GM12801 (cell line): ENCODE results near the gene OGFR.

ENCODE experiments used
- CTCF ChIP-seq: IDR thresholded peaks from one replicate; pipeline ENCODE4 v1.5.1; 2011; ENCODE audit warnings: control low read depth; ENCODE audit not compliant: insufficient read length; ENCODE audit errors: extremely low read depth

Gene OGFR

GRCh38 chr20:62859721-62860120, 55.1 kb downstream of the OGFR start:
- no peak for TF ChIP-seq CTCF

GRCh38 chr20:62860391-62860923, 55.8 kb downstream of the OGFR start:
- TF ChIP-seq CTCF: no peak

DNA sequence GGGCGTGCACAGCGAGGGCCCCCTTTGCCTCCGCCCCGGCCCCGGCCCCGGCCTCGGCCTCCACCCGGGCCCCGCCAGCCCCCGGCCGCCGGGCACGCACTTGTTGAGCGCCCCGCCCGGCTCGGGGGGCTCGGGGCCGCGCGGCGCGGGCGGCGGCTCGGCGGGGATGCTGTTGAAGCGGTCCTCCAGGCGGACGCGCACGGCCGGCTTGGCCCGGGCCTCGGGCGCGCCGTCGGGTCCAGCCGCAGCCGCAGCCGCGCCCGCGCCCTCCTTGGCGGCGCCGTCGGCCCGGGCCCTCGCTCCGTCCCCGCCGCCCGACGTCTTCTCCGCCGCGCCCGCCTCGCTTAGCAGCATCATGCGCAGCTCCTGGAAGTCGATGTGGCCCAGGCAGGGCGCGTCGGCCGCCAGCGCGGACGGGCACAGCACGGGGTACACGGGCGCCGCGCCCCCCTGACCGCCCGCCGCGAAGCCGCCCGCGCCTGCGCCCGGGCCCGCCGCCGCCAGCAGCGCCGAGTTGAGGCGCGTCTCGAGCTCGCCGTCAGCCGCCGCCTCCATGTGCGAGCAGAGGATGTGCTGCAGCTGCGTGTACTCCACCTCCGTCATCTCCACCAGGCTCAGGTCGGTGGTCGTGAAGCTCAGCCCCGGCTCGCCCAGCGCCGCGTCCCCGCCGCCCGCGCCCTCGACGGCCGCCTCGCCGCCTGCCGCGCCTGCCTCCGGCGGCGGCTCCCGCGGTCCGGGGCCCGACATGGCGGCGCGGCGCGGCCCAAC, 56.5 kb downstream of the OGFR start:
- TF ChIP-seq CTCF: no peak

- TF ChIP-seq CTCF: no peak
Observed at GRCh38 chr20:62861726-62862336, 57.2 kb downstream of the OGFR start, which contains the start of gene TCFL5. Gene TCFL5 (minus strand): TSS chr20:62861822. CDS start chr20:62861670, 152 bp downstream.
